ENCODE measurements around the gene AUTS2. TPM values are rescaled to one million over a fixed set of nuclear protein-coding genes. Genes with fewer than 3 reads are reported as not detected.
A peak's percentile ranks its signal among the peaks of the same experiment; 100 is the strongest.

Gene AUTS2
- total and polyA plus RNA-seq, 2 experiments from 2014 or later: 3.0 to 4.4 TPM

GRCh38 chr7:70189776-70190175, 591.5 kb downstream of the AUTS2 start:
- Histone ChIP-seq H3K27me3 (replicated peaks; ENCODE audit: insufficient read depth) (no peaks in the 10 kb centered on the region), H3K4me3 (no peak overlapping the region), H3K4me2 (ENCODE audit: unreplicated experiment) (no peak overlapping the region), H3K79me2 (ENCODE audit: insufficient read depth) (no peaks in the 10 kb centered on the region), H4K20me1 (ENCODE audit: insufficient read depth) (no peaks in the 10 kb centered on the region), H2AFZ (no peak overlapping the region), H3K9me3 (ENCODE audit: low read depth) (no peaks in the 10 kb centered on the region), H3K27ac (no peak overlapping the region), H3K4me1 (ENCODE audit: insufficient read depth) (peaks cover 17% of the 10 kb centered on the region), H3K36me3 (ENCODE audit: low read depth) (no peaks in the 10 kb centered on the region), H3K9me2 (ENCODE audit: insufficient read depth) (no peaks in the 10 kb centered on the region), H3F3A (ENCODE audit: insufficient read depth) (peaks cover 8% of the 10 kb centered on the region; the same call in 1 of the 2 replicates), H3K9ac (no peak overlapping the region)
- 87 to 91% methylated on average over 4 of the region's 4 CpGs for WGBS, 2 experiments (ENCODE audit: low coverage in 1 of 2, low lambda C conversion rate in 2 of 2, missing lambda C conversion rate in 2 of 2)
- DNase-seq: no peak
- TF ChIP-seq EZH2 (IDR thresholded peaks at IDR 0.05; ENCODE audit: insufficient read depth, poor library complexity, severe bottlenecking) (no peak), EZH2phosphoT487 (IDR thresholded peaks at IDR 0.05; ENCODE audit: insufficient read depth, low read depth) (no peak)
- in situ Hi-C loops (cut with MboI): loop anchor here (25.0 kb wide), 1 partner anchor 498 kb away; no protein-coding TSS in a partner anchor

- no peaks in the 10 kb centered on the region for H3K27me3 ChIP-seq (replicated peaks; ENCODE audit: insufficient read depth)
- no peaks in the 10 kb centered on the region for H3K79me2 ChIP-seq (ENCODE audit: insufficient read depth)
- TF ChIP-seq EZH2 (IDR thresholded peaks at IDR 0.05; ENCODE audit: insufficient read depth, poor library complexity, severe bottlenecking) (no peak), EZH2phosphoT487 (IDR thresholded peaks at IDR 0.05; ENCODE audit: insufficient read depth, low read depth) (no peak)
- no peaks in the 10 kb centered on the region for H3K36me3 ChIP-seq (ENCODE audit: low read depth)
- in situ Hi-C loops (cut with MboI): loop anchor here (25.0 kb wide), 1 partner anchor 497 kb away; no protein-coding TSS in a partner anchor
- H4K20me1 ChIP-seq (ENCODE audit: insufficient read depth): no peaks in the 10 kb centered on the region
- no peak overlapping the region for H2AFZ ChIP-seq
- H3K4me3 ChIP-seq: no peak overlapping the region
- no peak overlapping the region for H3K4me2 ChIP-seq (ENCODE audit: unreplicated experiment)
- peaks cover 8% of the 10 kb centered on the region; the same call in 1 of the 2 replicates for H3F3A ChIP-seq (ENCODE audit: insufficient read depth)
- no peaks in the 10 kb centered on the region for H3K9me3 ChIP-seq (ENCODE audit: low read depth)
- H3K4me1 ChIP-seq (ENCODE audit: insufficient read depth): peaks cover 17% of the 10 kb centered on the region
- H3K27ac ChIP-seq: no peak overlapping the region
- peak; percentile 5 for DNase-seq
- H3K9ac ChIP-seq: no peak overlapping the region
- WGBS, 2 experiments (ENCODE audit: low coverage in 1 of 2, low lambda C conversion rate in 2 of 2, missing lambda C conversion rate in 2 of 2): 26 to 38% methylated on average over 4 of the region's 4 CpGs
- H3K9me2 ChIP-seq (ENCODE audit: insufficient read depth): no peaks in the 10 kb centered on the region
Measured at GRCh38 chr7:70190281-70190680, 592.0 kb downstream of the AUTS2 start.

DNA sequence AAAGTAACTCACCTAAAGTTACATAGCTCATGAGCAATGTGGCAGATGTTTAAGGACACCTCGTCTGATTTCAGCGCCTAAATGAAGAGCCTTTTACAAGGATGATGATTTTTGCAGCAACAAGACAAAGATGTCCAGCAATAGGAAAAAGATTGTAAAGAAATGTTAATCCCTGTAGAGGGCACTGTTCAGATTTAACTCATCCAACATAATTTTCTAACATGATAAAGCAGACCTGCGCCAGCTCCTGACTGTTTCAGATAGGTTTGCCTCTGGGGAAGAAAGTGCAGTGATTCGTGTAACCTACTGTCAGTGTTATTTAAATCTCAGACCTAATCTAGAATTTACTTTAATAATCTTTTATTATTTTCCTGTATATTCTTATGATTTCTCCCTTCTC, 595.2 kb downstream of the AUTS2 start:
- in situ Hi-C loops (cut with MboI): loop anchor here (25.0 kb wide), 1 partner anchor 494 kb away; no protein-coding TSS in a partner anchor
- Histone ChIP-seq H3K4me3 (no peak overlapping the region), H3K27ac (no peak overlapping the region)

DNA sequence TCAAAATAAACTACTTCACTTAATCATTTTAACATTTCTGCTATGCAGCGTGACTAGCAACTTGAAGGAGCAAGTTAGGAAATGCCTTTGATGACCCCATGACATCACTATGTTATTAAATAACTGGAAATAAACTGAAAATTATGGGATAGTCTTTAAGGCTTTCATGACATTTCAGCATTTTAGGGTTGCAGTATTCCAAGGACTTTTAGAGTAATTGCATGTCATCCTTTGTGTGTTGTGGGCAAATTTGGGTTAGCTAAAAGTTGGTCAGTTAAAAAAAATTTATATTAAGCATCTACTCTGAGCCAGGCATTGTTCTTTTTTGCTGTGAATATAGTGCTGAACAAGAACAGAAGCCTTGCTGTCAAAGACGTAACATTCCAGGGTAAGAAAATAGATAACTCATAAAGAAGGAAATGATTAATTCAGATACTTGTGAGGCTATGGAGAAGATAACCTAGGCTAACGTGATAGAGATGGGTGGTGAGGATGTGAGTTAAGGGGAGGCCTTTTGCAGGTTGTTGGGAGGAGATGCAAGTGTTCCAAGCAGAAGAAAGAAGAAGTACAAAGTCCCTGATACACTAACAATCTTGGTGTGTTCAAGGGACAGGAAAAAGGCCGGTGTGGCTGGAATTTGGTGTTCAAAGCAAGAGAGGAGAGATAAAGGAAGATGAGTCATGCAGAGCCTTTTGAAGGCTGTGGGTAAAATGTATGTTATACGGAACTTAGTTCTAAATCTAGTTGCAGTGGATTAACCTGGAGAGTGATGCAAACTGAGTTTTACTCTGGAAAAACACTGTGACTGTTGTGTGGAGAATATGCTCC, 610.2 kb downstream of the AUTS2 start:
- H3K27me3 ChIP-seq (replicated peaks; ENCODE audit: insufficient read depth): no peaks in the 10 kb centered on the region
- no peaks in the 10 kb centered on the region for H4K20me1 ChIP-seq (ENCODE audit: insufficient read depth)
- 67 to 74% methylated on average over 5 of the region's 5 CpGs for WGBS, 2 experiments (ENCODE audit: low coverage in 1 of 2, low lambda C conversion rate in 2 of 2, missing lambda C conversion rate in 2 of 2)

More for the DNA sequence above, 595.2 kb downstream of the AUTS2 start:
- WGBS, 2 experiments (ENCODE audit: low coverage in 1 of 2, low lambda C conversion rate in 2 of 2, missing lambda C conversion rate in 2 of 2): 59 to 77% methylated on average over 4 of the region's 4 CpGs
- no peaks in the 10 kb centered on the region for H4K20me1 ChIP-seq (ENCODE audit: insufficient read depth)
- peak; percentile 58 for DNase-seq
- TF ChIP-seq EZH2 (IDR thresholded peaks at IDR 0.05; ENCODE audit: insufficient read depth, poor library complexity, severe bottlenecking): no peak
- no peak for TF ChIP-seq EZH2phosphoT487 (IDR thresholded peaks at IDR 0.05; ENCODE audit: insufficient read depth, low read depth)
- no peaks in the 10 kb centered on the region for H3K79me2 ChIP-seq (ENCODE audit: insufficient read depth)
- no peaks in the 10 kb centered on the region for H3K27me3 ChIP-seq (replicated peaks; ENCODE audit: insufficient read depth)
- no peak overlapping the region for H3K4me2 ChIP-seq (ENCODE audit: unreplicated experiment)
- peaks cover 17% of the 10 kb centered on the region for H3K4me1 ChIP-seq (ENCODE audit: insufficient read depth)
- no peaks in the 10 kb centered on the region for H3K36me3 ChIP-seq (ENCODE audit: low read depth)
- H3F3A ChIP-seq (ENCODE audit: insufficient read depth): peaks cover 8% of the 10 kb centered on the region; the same call in 1 of the 2 replicates
- H3K9ac ChIP-seq: no peak overlapping the region
- no peak overlapping the region for H2AFZ ChIP-seq
- no peaks in the 10 kb centered on the region for H3K9me3 ChIP-seq (ENCODE audit: low read depth)
- H3K9me2 ChIP-seq (ENCODE audit: insufficient read depth): no peaks in the 10 kb centered on the region

More for the DNA sequence above, 610.2 kb downstream of the AUTS2 start:
- H2AFZ ChIP-seq: no peak overlapping the region
- H3K9me2 ChIP-seq (ENCODE audit: insufficient read depth): no peaks in the 10 kb centered on the region
- in situ Hi-C loops (cut with MboI): no loop called here
- H3K9me3 ChIP-seq (ENCODE audit: low read depth): no peaks in the 10 kb centered on the region
- H3K79me2 ChIP-seq (ENCODE audit: insufficient read depth): no peaks in the 10 kb centered on the region
- H3K4me2 ChIP-seq (ENCODE audit: unreplicated experiment): no peak overlapping the region
- H3K4me1 ChIP-seq (ENCODE audit: insufficient read depth): no peaks in the 10 kb centered on the region; the same call in 1 of the 2 replicates
- H3K9ac ChIP-seq: no peak overlapping the region
- DNase-seq: peak; percentile 22
- no peaks in the 10 kb centered on the region for H3K36me3 ChIP-seq (ENCODE audit: low read depth)
- H3K27ac ChIP-seq: no peak overlapping the region
- 0 out of 2 replicates have a peak, but pooled peaks cover 5% of the 10 kb centered on the region for H3F3A ChIP-seq (ENCODE audit: insufficient read depth)
- TF ChIP-seq EZH2phosphoT487 (IDR thresholded peaks at IDR 0.05; ENCODE audit: insufficient read depth, low read depth): no peak
- no peak for TF ChIP-seq EZH2 (IDR thresholded peaks at IDR 0.05; ENCODE audit: insufficient read depth, poor library complexity, severe bottlenecking)
- H3K4me3 ChIP-seq: no peak overlapping the region

Measured in GM23248 (cell line).